DND-41 (cell line): ENCODE results near the gene TBC1D22A.

Source experiments
- CTCF ChIP-seq: IDR thresholded peaks from 2 replicates; pipeline ENCODE4 v1.5.1; 2012; ENCODE audit warnings: borderline replicate concordance, low read length, moderate library complexity, mild to moderate bottlenecking; ENCODE audit not compliant: poor library complexity, severe bottlenecking; ENCODE audit errors: extremely low read depth
- EZH2 ChIP-seq: IDR thresholded peaks from 3 replicates; pipeline ENCODE4 v1.6.1; 2012; ENCODE audit warnings: borderline replicate concordance, low read depth, mild to moderate bottlenecking, moderate library complexity, low read length, inconsistent platforms; ENCODE audit not compliant: severe bottlenecking

GRCh38 chr22:47180796-47181195 is 418.3 kb downstream of the TBC1D22A start:
- no peak for TF ChIP-seq CTCF
- TF ChIP-seq EZH2, result no peak
